Measurements from ENCODE around the gene GPR25. TPM values are rescaled to one million over a fixed set of nuclear protein-coding genes. Genes with fewer than 3 reads are reported as not detected.

GPR25 gene
- total RNA-seq, 2 experiments from 2014 or later = 0.75 to 0.91 TPM

GRCh38 chr1:200892958-200893357, 20.2 kb downstream of the GPR25 start:
- POLR2A ChIA-PET = no interaction called here
- Mint-ChIP-seq H3K36me3 (peaks cover 4% of the 10 kb centered on the region), H3K27me3 (peaks cover 46% of the 10 kb centered on the region), H3K4me3 (no peak overlapping the region), H3K27ac (no peak overlapping the region), H3K9me3 (no peaks in the 10 kb centered on the region), H3K4me1 (peaks cover 43% of the 10 kb centered on the region)
- ATAC-seq (ENCODE audit: low read depth) = no peak
- no peak for DNase-seq

GRCh38 chr1:200893411-200893901, 20.7 kb downstream of the GPR25 start:
- H3K27me3 Mint-ChIP-seq = peaks cover 50% of the 10 kb centered on the region
- peaks cover 38% of the 10 kb centered on the region for H3K4me1 Mint-ChIP-seq
- H3K27ac Mint-ChIP-seq = no peak overlapping the region
- POLR2A ChIA-PET = no interaction called here
- no peak overlapping the region for H3K4me3 Mint-ChIP-seq
- ATAC-seq (ENCODE audit: low read depth) (no peak), DNase-seq (no peak)
- peaks cover 4% of the 10 kb centered on the region for H3K36me3 Mint-ChIP-seq
- no peaks in the 10 kb centered on the region for H3K9me3 Mint-ChIP-seq

DNA sequence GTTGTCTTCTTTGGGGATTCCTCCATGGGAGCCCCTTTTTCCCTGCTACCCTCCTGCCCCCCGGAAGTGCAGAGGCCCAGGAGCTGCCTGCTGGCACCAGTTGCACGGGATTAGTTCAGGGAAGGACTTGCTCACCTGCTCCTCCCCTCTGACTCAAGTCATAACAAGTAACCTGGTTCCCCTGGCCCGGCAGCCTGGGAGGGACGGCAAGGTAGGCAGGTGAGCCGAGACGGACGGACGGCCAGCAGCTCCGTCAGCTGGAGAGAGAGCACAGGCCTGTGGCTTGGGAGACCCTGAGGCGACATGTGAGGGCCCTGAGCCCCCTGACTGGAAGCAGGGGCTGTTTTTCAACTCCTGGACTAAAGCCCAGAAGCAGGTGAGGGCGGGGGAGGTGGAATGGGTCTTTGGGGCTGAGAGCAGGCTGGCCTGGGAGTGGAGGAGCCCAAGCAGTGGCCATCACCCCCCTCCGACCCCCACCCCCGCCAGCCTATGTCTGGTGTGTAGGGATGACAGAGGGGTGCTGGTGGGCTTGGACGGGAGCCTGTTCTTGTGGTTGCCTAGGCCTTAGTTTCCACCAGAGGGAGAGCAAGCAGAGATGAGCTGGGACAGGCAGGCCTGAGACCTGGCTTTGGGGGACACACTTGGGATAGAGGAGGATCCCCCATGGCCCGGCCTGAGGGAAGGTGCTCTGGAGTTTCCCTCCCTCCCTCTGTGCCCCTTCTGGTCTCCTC, 22.1 kb downstream of the GPR25 start, which contains the start of gene INAVA:
Gene INAVA (plus strand): TSS at position 189 of the 731 bp plus-strand sequence. CDS start 3,501 bp downstream, outside the sequence.
- no peak within 1 kb of the TSS for H3K4me3 Mint-ChIP-seq
- ATAC-seq (ENCODE audit: low read depth) (no peak), DNase-seq (no peak)
- H3K27me3 Mint-ChIP-seq = peaks cover 58% of the 10 kb centered on the region
- H3K4me1 Mint-ChIP-seq = peaks cover 26% of the 10 kb centered on the region
- POLR2A ChIA-PET = no interaction called here
- no peaks in the 10 kb centered on the region for H3K9me3 Mint-ChIP-seq
- peaks cover 4% of the 10 kb centered on the region for H3K36me3 Mint-ChIP-seq
- no peak within 1 kb of the TSS for H3K27ac Mint-ChIP-seq

GRCh38 chr1:200895443-200895789, 22.6 kb downstream of the GPR25 start:
- Mint-ChIP-seq H3K27ac (no peak overlapping the region), H3K9me3 (no peaks in the 10 kb centered on the region), H3K4me3 (no peak overlapping the region), H3K4me1 (peaks cover 22% of the 10 kb centered on the region), H3K36me3 (peaks cover 3% of the 10 kb centered on the region), H3K27me3 (peaks cover 54% of the 10 kb centered on the region)
- POLR2A ChIA-PET = no interaction called here
- ATAC-seq (ENCODE audit: low read depth) (no peak), DNase-seq (no peak)

DNA sequence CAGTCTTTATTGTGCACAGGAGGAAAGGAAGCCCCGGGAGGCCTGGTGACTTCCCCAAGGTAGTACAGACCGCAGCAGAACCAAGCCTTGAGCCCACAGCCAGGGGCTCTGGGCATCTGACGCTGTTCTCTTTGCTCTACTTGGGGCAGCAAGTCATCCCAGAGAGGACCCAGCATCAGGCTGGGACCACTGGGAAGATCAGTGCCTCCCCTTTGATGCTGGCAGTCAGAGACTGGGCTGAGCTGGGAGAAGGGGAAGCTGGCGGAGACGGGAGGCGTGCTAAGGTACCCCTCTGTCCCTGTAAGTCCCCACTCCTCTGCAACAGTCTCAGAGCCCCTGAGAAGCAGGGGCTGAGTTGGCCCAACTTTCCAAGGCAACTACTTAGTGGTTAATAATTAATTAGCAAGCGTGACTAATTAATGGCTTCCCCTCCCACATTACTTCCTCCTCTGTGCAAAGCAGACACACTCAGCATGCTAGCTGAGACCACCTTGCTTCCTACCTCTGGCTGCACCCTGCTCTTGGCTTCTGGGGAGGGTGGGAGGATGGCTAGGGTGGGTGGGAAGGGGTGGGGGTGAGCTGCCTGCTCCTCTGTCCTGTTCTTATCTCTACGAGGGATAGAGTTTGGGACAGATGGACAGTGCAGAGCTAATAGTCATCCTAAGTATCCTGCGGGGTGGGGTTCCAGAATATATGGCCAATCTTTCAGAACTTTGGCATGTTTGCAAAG, 23.2 kb downstream of the GPR25 start:
- Mint-ChIP-seq H3K36me3 (no peaks in the 10 kb centered on the region), H3K4me1 (peaks cover 18% of the 10 kb centered on the region), H3K9me3 (no peaks in the 10 kb centered on the region), H3K4me3 (no peak overlapping the region), H3K27ac (no peak overlapping the region), H3K27me3 (peaks cover 49% of the 10 kb centered on the region)
- ATAC-seq (ENCODE audit: low read depth) = no peak
- POLR2A ChIA-PET = no interaction called here
- DNase-seq = no peak

GRCh38 chr1:200896531-200897196, 23.9 kb downstream of the GPR25 start:
- Mint-ChIP-seq H3K4me1 (peaks cover 15% of the 10 kb centered on the region), H3K4me3 (no peak overlapping the region), H3K27ac (no peak overlapping the region), H3K27me3 (peaks cover 51% of the 10 kb centered on the region), H3K9me3 (no peaks in the 10 kb centered on the region), H3K36me3 (no peaks in the 10 kb centered on the region)
- POLR2A ChIA-PET = no interaction called here
- ATAC-seq (ENCODE audit: low read depth) = no peak
- DNase-seq = no peak

GRCh38 chr1:200897259-200897658, 24.5 kb downstream of the GPR25 start:
- peaks cover 50% of the 10 kb centered on the region for H3K27me3 Mint-ChIP-seq

DNA sequence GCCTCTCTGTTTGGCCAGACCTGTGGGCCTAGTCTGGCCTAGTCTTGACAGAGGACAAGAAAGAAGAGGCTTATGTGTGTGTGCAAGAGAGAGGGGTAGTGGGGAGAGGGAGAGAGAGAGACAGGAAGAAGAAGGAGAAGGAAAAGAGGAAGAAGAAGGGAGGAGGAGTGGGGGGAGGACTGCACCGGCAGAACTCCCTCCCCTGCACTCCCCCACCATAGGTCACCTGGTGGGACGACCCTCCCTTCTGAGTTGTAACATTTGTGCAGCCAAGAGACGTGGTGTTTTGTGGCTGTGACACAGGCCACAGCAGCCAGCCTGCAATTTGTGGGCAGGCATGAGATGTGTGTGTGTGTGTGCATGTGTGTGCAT, 26.2 kb downstream of the GPR25 start:
- H3K9me3 Mint-ChIP-seq = no peaks in the 10 kb centered on the region
- H3K36me3 Mint-ChIP-seq = no peaks in the 10 kb centered on the region
- peaks cover 2% of the 10 kb centered on the region for H3K4me1 Mint-ChIP-seq
- no peak overlapping the region for H3K27ac Mint-ChIP-seq
- POLR2A ChIA-PET = interaction anchor here (0.8 kb wide), 1 partner anchor 37 kb away, joined by 3 read pairs; no protein-coding TSS in a partner anchor
- peaks cover 44% of the 10 kb centered on the region for H3K27me3 Mint-ChIP-seq
- ATAC-seq (ENCODE audit: low read depth) = no peak
- no peak overlapping the region for H3K4me3 Mint-ChIP-seq
- no peak for DNase-seq

More at GRCh38 chr1:200897259-200897658, 24.5 kb downstream of the GPR25 start:
- no peak for ATAC-seq (ENCODE audit: low read depth)
- no peaks in the 10 kb centered on the region for H3K36me3 Mint-ChIP-seq
- H3K4me1 Mint-ChIP-seq = peaks cover 9% of the 10 kb centered on the region
- no peak overlapping the region for H3K4me3 Mint-ChIP-seq
- POLR2A ChIA-PET = no interaction called here
- H3K9me3 Mint-ChIP-seq = no peaks in the 10 kb centered on the region
- H3K27ac Mint-ChIP-seq = no peak overlapping the region
- DNase-seq = no peak

DNA sequence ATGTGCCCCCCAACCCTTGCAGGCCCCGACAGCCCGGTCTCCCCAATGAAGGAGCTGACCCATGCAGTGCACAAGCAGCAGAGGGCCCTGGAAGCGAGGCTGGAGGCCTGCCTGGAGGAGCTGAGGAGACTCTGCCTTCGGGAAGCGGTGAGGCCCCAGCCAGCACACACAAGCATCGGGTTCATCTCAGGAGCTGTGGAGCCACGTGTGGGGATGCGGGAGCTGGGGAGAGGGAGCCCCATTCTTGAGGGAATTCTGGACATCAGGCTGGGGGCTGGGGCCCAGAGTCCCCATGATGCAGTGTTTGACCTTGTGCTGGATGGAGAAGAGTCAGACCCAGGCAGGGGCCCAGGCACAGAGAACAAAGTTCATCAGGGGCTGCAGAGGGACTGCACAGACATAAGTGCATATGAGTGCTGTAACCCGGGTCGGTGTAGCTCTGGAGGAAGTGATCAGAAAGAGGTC, 26.7 kb downstream of the GPR25 start:
- H3K27me3 Mint-ChIP-seq = peaks cover 47% of the 10 kb centered on the region
- POLR2A ChIA-PET = interaction anchor here (0.8 to 1.5 kb wide), 2 partner anchors 11 to 37 kb away, joined by 3 to 5 read pairs; no protein-coding TSS in a partner anchor
- ATAC-seq (ENCODE audit: low read depth) (peak; percentile 36), DNase-seq (no peak)
- H3K9me3 Mint-ChIP-seq = no peaks in the 10 kb centered on the region
- H3K4me1 Mint-ChIP-seq = peaks cover 2% of the 10 kb centered on the region
- H3K36me3 Mint-ChIP-seq = no peaks in the 10 kb centered on the region
- no peak overlapping the region for H3K27ac Mint-ChIP-seq
- no peak overlapping the region for H3K4me3 Mint-ChIP-seq

GRCh38 chr1:200899954-200900867, 27.4 kb downstream of the GPR25 start:
- Mint-ChIP-seq H3K4me1 (peaks cover 3% of the 10 kb centered on the region), H3K36me3 (no peaks in the 10 kb centered on the region), H3K27me3 (peaks cover 49% of the 10 kb centered on the region), H3K9me3 (no peaks in the 10 kb centered on the region), H3K4me3 (no peak overlapping the region), H3K27ac (no peak overlapping the region)
- POLR2A ChIA-PET = interaction anchor here (0.8 to 1.5 kb wide), 3 partner anchors 9 to 36 kb away, joined by 3 to 5 read pairs (median 3); no protein-coding TSS in a partner anchor
- ATAC-seq (ENCODE audit: low read depth) = no peak
- DNase-seq = no peak

DNA sequence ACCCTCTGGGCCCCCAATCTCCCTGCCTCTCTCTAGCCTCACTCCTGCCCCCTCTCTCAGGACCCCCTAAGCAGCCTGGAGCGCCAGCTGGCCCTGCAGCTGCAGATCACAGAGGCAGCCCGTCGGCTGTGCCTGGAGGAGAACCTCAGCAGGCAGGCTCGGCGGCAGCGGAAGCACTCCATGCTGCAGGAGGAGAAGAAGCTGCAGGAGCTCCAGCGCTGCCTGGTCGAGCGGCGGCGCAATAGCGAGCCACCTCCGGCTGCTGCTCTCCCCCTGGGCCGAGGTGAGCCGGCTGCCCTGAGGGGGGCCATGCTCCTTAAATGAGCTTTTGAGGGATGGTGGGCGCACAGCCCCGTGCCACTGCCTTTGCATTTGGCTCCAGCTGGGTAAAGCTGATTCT, 28.1 kb downstream of the GPR25 start:
- DNase-seq = no peak
- Mint-ChIP-seq H3K4me1 (peaks cover 8% of the 10 kb centered on the region), H3K4me3 (no peak overlapping the region), H3K27ac (no peak overlapping the region), H3K36me3 (no peaks in the 10 kb centered on the region), H3K9me3 (no peaks in the 10 kb centered on the region), H3K27me3 (peaks cover 44% of the 10 kb centered on the region)
- ATAC-seq (ENCODE audit: low read depth) = no peak
- POLR2A ChIA-PET = interaction anchor here (1.4 to 1.5 kb wide), 2 partner anchors 9 to 13 kb away, joined by 3 to 5 read pairs; no protein-coding TSS in a partner anchor

DNA sequence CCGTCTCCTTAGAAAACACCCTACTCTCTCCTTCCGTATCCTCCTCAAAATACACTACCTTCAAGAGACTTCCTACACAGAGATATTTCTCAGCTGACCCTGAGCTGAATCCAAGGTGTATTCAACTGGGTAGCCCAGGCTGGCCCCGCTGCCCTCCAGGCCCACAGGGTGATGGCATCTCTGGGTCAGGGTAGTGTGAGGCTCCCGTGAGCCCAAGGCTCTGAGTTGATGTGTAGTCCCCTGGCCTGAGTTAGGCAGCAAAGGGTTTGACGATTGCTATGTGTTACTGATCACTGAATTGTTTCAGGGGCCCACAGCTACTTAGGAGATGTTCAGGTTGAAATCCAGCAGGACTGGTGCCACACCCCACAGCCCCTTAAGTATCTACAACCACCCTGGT, 28.6 kb downstream of the GPR25 start:
- H3K36me3 Mint-ChIP-seq = no peaks in the 10 kb centered on the region
- no peak for DNase-seq
- POLR2A ChIA-PET = interaction anchor here (1.4 kb wide), 1 partner anchor 10 kb away, joined by 3 read pairs; no protein-coding TSS in a partner anchor
- H3K27ac Mint-ChIP-seq = peak overlapping the region; percentile 8
- peaks cover 8% of the 10 kb centered on the region for H3K4me1 Mint-ChIP-seq
- H3K27me3 Mint-ChIP-seq = peaks cover 43% of the 10 kb centered on the region
- H3K9me3 Mint-ChIP-seq = no peaks in the 10 kb centered on the region
- H3K4me3 Mint-ChIP-seq = no peak overlapping the region
- ATAC-seq (ENCODE audit: low read depth) = no peak
